ENCODE data around the gene SCNN1A.

GRCh38 chr12:6375269-6376078 lies at the start of gene SCNN1A:
- no peak for TF ChIP-seq MXI1 (IDR thresholded peaks at IDR 0.05; ENCODE audit: borderline replicate concordance, low read depth, low read length)
- no peak for TF ChIP-seq RFX5 (IDR thresholded peaks at IDR 0.05; ENCODE audit: low read depth, low read length)
- TF ChIP-seq RAD21 (IDR thresholded peaks at IDR 0.05; ENCODE audit: low read length), result no peak

Data from IMR-90 (cell line).